COLO829 (cell line): ENCODE results near the gene KIRREL2.
A peak's percentile ranks its signal among the peaks of the same experiment; 100 is the strongest.

Source experiments
- DNase-seq: peaks from one replicate; pipeline ENCODE4 v3.0.0; 2012; ENCODE audit warnings: low spot score

The KIRREL2 gene

GRCh38 chr19:35845215-35846037 is 11.3 kb upstream of the KIRREL2 start:
- DNase-seq, result no peak

GRCh38 chr19:35846038-35846668 is 10.6 kb upstream of the KIRREL2 start:
- no peak for DNase-seq

- DNase-seq, result no peak
These were observed 8.8 kb upstream of the KIRREL2 start for GRCh38 chr19:35847911-35848310.

DNA sequence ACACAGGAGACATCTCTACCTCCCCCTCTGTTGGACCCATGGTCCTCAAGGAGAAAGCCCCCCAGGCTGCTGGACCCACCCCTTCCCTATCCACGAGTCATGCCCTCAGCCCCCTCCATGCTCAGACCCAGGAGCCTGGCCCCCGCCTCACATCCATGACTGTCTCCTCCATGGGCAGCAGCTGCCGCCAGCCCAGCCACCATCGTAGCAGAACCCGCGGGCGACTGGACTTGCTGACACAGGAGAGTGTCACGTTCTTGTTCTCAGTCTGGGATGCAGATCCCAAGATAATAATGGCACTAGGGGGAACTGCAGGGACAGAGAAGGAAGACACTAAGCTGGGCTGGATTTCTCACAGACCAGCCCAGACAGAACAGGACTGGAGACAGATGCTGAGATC is 8.2 kb upstream of the KIRREL2 start:
- DNase-seq, result no peak

DNA sequence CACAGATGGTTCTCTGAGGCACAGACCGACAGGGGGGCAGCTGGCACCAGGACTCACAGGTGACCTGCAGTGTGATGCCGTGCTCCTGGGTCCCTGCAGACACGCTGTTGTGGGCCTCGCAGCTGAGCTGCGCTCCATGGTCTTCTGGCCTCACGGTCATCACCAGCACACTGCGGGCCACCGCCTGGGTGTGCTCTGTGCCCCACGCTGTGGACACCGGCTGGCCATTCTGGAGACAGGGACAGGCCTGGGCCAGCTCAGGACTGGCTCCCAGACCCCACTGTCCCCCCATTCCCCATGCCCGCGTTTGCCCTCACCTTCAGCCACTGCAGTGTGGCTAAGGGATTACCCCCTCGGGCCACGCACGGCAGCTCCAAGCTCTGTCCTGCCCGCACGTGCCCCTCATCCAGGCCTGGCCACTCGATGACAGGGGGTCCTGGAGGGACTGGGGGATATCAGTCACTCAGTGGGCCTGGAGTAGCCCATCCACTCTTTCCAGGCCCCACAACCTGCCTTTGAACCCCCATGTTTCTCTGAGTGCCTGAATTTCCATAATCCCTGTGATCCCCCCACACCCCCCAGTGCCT is 7.7 kb upstream of the KIRREL2 start:
- DNase-seq, result no peak

GRCh38 chr19:35851213-35852028 is 5.3 kb upstream of the KIRREL2 start:
- no peak for DNase-seq

DNA sequence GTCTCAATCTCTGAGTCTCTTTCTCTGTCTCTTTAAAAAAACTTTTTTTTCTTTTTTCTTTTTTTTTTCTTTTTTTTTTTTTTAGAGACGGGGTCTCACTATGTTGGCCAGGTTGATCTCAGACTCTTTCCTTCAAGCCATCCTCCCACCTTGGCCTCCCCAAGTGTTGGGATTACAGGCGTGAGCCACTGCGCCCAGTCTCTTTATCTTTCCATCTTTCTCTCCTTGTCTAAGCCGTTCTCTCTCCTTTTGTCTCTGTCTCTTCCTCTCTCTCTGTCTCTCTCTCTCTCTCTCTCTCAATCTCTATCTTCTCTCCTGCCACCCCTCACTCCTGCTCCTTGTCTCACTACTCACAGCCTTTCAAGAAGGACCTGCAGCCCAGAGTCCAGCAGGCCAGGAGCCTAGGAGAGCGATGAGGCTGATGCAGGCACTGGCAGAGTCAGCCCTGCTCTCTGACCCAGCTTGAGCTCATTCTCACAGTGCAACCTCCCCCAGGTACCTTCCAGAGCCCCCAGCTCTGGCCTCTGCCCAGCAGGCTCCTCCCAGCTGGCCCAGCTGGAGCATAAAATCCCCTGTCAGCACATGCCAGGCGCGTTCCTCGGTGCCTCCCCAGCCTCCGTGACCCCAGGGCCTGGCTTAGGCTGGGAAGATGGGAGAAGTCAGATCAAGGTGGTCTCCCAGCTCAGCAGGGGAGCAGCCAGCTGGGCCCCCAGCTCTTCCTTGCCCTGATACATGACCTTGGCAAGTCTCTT is 4.5 kb upstream of the KIRREL2 start, which contains the start of gene NPHS1:
Gene NPHS1, minus strand, starts transcription at position 476 of the 752 bp plus-strand sequence. CDS start 667 bp downstream, outside the sequence.
- DNase-seq, result no peak

- no peak for DNase-seq
These were observed 3.5 kb upstream of the KIRREL2 start for GRCh38 chr19:35853038-35853756.

DNA sequence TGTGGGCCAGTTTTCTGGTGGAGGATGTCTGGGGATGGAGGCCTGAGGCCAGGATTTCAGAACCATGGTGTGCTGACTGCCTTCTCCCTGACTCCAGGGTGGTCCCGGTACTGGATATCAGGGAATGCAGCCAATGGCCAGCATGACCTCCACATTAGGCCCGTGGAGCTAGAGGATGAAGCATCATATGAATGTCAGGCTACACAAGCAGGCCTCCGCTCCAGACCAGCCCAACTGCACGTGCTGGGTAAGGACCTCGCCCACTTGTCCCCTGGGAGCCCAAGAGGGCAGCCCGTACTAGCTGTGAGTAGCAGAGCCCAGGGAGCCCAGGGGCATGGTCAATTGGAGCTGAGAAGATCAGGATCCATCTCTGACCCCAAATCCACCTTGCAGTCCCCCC is 1.6 kb downstream of the KIRREL2 start:
- no peak for DNase-seq

DNA sequence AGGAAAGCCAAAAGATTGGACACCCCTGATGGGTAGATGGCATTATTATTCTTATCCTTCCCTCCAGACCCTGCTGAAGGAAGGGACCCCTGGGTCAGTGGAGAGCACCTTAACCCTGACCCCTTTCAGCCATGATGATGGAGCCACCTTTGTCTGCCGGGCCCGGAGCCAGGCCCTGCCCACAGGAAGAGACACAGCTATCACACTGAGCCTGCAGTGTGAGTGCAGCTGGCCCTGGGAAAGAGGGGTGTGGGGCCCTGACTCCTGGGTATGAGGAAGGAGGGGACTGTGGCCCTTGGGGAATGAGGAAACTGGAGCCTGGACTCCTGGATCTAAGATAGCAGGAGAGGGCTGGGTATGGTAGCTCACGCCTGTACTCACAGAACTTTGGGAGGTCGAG is 2.7 kb downstream of the KIRREL2 start:
- no peak for DNase-seq

- no peak for DNase-seq
These were observed 3.7 kb downstream of the KIRREL2 start for GRCh38 chr19:35860436-35860817.

- peak; percentile 85 for DNase-seq
These were observed 4.3 kb downstream of the KIRREL2 start for GRCh38 chr19:35860818-35861639.

- DNase-seq, result no peak
These were observed 5.0 kb downstream of the KIRREL2 start for GRCh38 chr19:35861640-35862160.

DNA sequence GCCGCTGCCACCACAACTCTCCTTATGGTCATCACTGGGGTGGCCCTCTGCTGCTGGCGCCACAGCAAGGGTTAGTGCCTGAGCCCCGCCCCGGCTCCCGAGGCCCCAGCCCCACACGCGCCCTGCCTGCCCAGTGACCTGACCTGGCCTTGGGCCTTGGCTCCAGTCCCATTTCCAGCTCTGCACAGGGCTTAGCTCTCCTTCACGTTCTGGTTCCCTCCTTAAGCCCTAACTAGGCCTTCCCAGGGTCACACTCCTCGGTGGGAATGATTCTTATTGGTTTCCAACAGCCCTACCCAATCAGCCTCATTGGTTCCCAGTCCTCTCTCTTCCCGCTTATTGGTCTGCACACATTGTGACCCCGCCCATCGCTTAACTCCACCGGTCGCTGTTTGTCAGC is 5.8 kb downstream of the KIRREL2 start:
- no peak for DNase-seq

GRCh38 chr19:35863018-35863417 is 6.3 kb downstream of the KIRREL2 start:
- DNase-seq, result no peak

DNA sequence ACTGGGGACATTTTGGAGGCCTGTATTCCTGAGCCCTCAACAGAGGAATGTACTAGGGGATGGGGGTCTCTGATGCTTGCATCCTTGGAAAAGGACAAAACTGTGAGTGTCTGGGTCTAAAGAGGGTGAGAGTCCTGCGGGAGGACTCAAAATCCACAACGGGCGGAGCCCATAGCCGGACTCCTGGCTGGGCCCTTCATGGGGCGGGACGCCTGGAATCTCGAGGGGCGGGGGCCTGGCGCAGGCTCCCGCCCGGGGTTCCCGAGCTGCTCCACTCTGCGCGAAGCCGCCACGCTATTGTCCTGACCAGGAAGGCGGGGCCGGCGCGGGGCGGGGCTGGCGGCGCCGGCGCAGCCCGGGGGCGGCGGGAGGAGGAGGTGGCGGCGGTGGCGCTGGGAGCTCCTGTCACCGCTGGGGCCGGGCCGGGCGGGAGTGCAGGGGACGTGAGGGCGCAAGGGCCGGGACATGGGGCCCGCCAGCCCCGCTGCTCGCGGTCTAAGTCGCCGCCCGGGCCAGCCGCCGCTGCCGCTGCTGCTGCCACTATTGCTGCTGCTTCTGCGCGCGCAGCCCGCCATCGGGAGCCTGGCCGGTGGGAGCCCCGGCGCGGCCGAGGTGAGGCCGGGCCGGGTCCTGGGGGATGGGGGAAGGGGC is 11.6 kb downstream of the KIRREL2 start, which contains the start of gene APLP1:
Gene APLP1, plus strand, starts transcription at position 403 of the 651 bp plus-strand sequence. Its CDS starts 63 bp downstream, at position 466.
- DNase-seq, result no peak

- no peak for DNase-seq
These were observed 12.2 kb downstream of the KIRREL2 start for GRCh38 chr19:35868823-35869326.

GRCh38 chr19:35869327-35870123 is 12.8 kb downstream of the KIRREL2 start:
- peak; percentile 79 for DNase-seq
